H9 (cell line): Measurements from ENCODE around the gene TFRC. TPM values are rescaled to one million over a fixed set of nuclear protein-coding genes. Genes with fewer than 3 reads are reported as not detected.

Source experiments
- DNase-seq: peaks from one replicate; pipeline ENCODE4 v3.0.0-alpha.2; 2017
- H2AFZ ChIP-seq: one replicate; pipeline ENCODE4 v1.6.1; 2013; ENCODE audit warnings: mild to moderate bottlenecking, low read length, control low read depth, moderate library complexity
- H2AK5ac ChIP-seq: 2 replicates; pipeline ENCODE4 v1.6.1; 2013; ENCODE audit warnings: low read length, control low read depth, mixed read lengths; ENCODE audit not compliant: insufficient read length
- H2BK120ac ChIP-seq: one replicate; pipeline ENCODE4 v1.6.1; 2013; ENCODE audit warnings: low read depth, mild to moderate bottlenecking, low read length, control low read depth, inconsistent platforms; ENCODE audit not compliant: poor library complexity, severe bottlenecking
- H2BK12ac ChIP-seq: 2 replicates; pipeline ENCODE4 v1.6.1; 2013; ENCODE audit warnings: low read length, control low read depth, mixed read lengths, low read depth; ENCODE audit not compliant: insufficient read length
- H2BK15ac ChIP-seq: 2 replicates; pipeline ENCODE4 v1.6.1; 2013; ENCODE audit warnings: low read depth, low read length, control low read depth
- H2BK20ac ChIP-seq: one replicate; pipeline ENCODE4 v1.6.1; 2013; ENCODE audit warnings: low read depth, mild to moderate bottlenecking, low read length, control low read depth, inconsistent platforms; ENCODE audit not compliant: poor library complexity, severe bottlenecking
- H2BK5ac ChIP-seq: 2 replicates; pipeline ENCODE4 v1.6.1; 2013; ENCODE audit warnings: low read length, control low read depth, mixed read lengths; ENCODE audit not compliant: insufficient read length
- H3K14ac ChIP-seq: 2 replicates; pipeline ENCODE4 v1.6.1; 2013; ENCODE audit warnings: low read length, control low read depth; ENCODE audit not compliant: insufficient read depth
- H3K18ac ChIP-seq: 2 replicates; pipeline ENCODE4 v1.6.1; 2013; ENCODE audit warnings: low read depth, mild to moderate bottlenecking, mixed read lengths, low read length, control low read depth; ENCODE audit not compliant: insufficient read length
- H3K23ac ChIP-seq: 2 replicates; pipeline ENCODE4 v1.6.1; 2013; ENCODE audit warnings: low read length, control low read depth, mixed read lengths, low read depth; ENCODE audit not compliant: insufficient read length
- H3K23me2 ChIP-seq: 2 replicates; pipeline ENCODE4 v1.6.1; 2013; ENCODE audit warnings: low read depth, mild to moderate bottlenecking, mixed read lengths, low read length, control low read depth; ENCODE audit not compliant: insufficient read length, poor library complexity, severe bottlenecking
- H3K27ac ChIP-seq: 2 replicates; pipeline ENCODE4 v1.5.1; 2013; ENCODE audit warnings: low read length, control low read depth, mixed read lengths, low read depth; ENCODE audit not compliant: insufficient read length
- H3K27me3 ChIP-seq: 2 replicates; pipeline ENCODE4 v1.6.1; 2013; ENCODE audit warnings: low read length, control low read depth, inconsistent platforms; ENCODE audit not compliant: insufficient read depth
- H3K4ac ChIP-seq: 2 replicates; pipeline ENCODE4 v1.6.1; 2013; ENCODE audit warnings: low read depth, mild to moderate bottlenecking, control low read depth, inconsistent platforms, low read length, moderate library complexity
- H3K4me1 ChIP-seq: 2 replicates; pipeline ENCODE4 v1.6.1; 2013; ENCODE audit warnings: low read length, control low read depth, inconsistent platforms; ENCODE audit not compliant: insufficient read depth
- H3K4me2 ChIP-seq: 2 replicates; pipeline ENCODE4 v1.6.1; 2013; ENCODE audit warnings: low read length, control low read depth, mixed read lengths; ENCODE audit not compliant: insufficient read length, insufficient read depth
- H3K56ac ChIP-seq: 2 replicates; pipeline ENCODE4 v1.6.1; 2013; ENCODE audit warnings: low read depth, mild to moderate bottlenecking, mixed read lengths, low read length, control low read depth; ENCODE audit not compliant: insufficient read length
- H3K79me1 ChIP-seq: 2 replicates; pipeline ENCODE4 v1.6.1; 2013; ENCODE audit warnings: low read depth, mild to moderate bottlenecking, moderate library complexity, low read length, control low read depth, inconsistent platforms; ENCODE audit not compliant: insufficient read depth, poor library complexity, severe bottlenecking
- H3K79me2 ChIP-seq: 2 replicates; pipeline ENCODE4 v1.6.1; 2013; ENCODE audit warnings: low read length, control low read depth, inconsistent platforms; ENCODE audit not compliant: insufficient read depth
- H3K9ac ChIP-seq: 2 replicates; pipeline ENCODE4 v1.6.1; 2013; ENCODE audit warnings: low read length, control low read depth, mixed read lengths; ENCODE audit not compliant: insufficient read length; ENCODE audit errors: extremely low read depth
- H3K9me3 ChIP-seq: one replicate; pipeline ENCODE4 v1.6.1; 2013; ENCODE audit warnings: low read depth, low read length, inconsistent platforms; ENCODE audit not compliant: control insufficient read depth
- H3T11ph ChIP-seq: one replicate; pipeline ENCODE4 v1.6.1; 2013; ENCODE audit warnings: mild to moderate bottlenecking, low read length, control low read depth, inconsistent platforms
- H4K20me1 ChIP-seq: one replicate; pipeline ENCODE4 v1.6.1; 2013; ENCODE audit not compliant: control insufficient read depth, insufficient read length, insufficient read depth
- H4K5ac ChIP-seq: 2 replicates; pipeline ENCODE4 v1.6.1; 2013; ENCODE audit warnings: low read depth, mild to moderate bottlenecking, mixed read lengths, low read length, control low read depth; ENCODE audit not compliant: insufficient read length
- H4K8ac ChIP-seq: replicated peaks from 2 replicates; pipeline ENCODE4 v1.6.1; 2013; ENCODE audit warnings: low read length, control low read depth, mixed read lengths, low read depth; ENCODE audit not compliant: insufficient read length
- H4K91ac ChIP-seq: 2 replicates; pipeline ENCODE4 v1.6.1; 2013; ENCODE audit warnings: low read depth, mild to moderate bottlenecking, moderate library complexity, mixed read lengths, low read length, control low read depth; ENCODE audit not compliant: insufficient read length
- H3K27ac Mint-ChIP-seq, 3 experiments: 2 replicates in 2 of 3; 3 replicates in 1 of 3; pipeline ENCODE4 v1.8.0; 2020 to 2021; ENCODE audit warnings: mixed read lengths in 3 of 3, mild to moderate bottlenecking in 1 of 3, moderate library complexity in 1 of 3
- H3K27me3 Mint-ChIP-seq: 2 replicates; pipeline ENCODE4 v1.8.0; 2021; ENCODE audit warnings: low read depth, mild to moderate bottlenecking, moderate library complexity, mixed read lengths
- H3K36me3 Mint-ChIP-seq, 3 experiments: 2 replicates in 2 of 3; 3 replicates in 1 of 3; pipeline ENCODE4 v1.8.0; 2020 to 2021; ENCODE audit warnings: low read depth in 3 of 3, mixed read lengths in 3 of 3; ENCODE audit not compliant: insufficient read depth in 1 of 3
- H3K4me1 Mint-ChIP-seq, 2 experiments: 2 replicates each; pipeline ENCODE4 v1.8.0; 2020; ENCODE audit warnings: mixed read lengths in 2 of 2
- H3K4me3 Mint-ChIP-seq, 2 experiments: 2 replicates in 1 of 2; 3 replicates in 1 of 2; pipeline ENCODE4 v1.8.0; 2020 to 2021; ENCODE audit warnings: mild to moderate bottlenecking in 2 of 2, mixed read lengths in 2 of 2, moderate library complexity in 1 of 2
- H3K9me3 Mint-ChIP-seq, 2 experiments: 2 replicates in 1 of 2; 3 replicates in 1 of 2; pipeline ENCODE4 v1.8.0; 2020; ENCODE audit warnings: mild to moderate bottlenecking in 2 of 2, mixed read lengths in 2 of 2, moderate library complexity in 1 of 2
- CTCF ChIP-seq: fragments of 200-600 bp; sonication (generic); conservative IDR thresholded peaks from 3 replicates; pipeline ENCODE4 v1.8.0; 2021; ENCODE audit warnings: antibody characterized with exemption, mild to moderate bottlenecking
- WGBS: extraction: QIAGEN DNeasy Blood & Tissue Kit; methylation state at CpG from one replicate; pipeline ENCODE4 v1.1.7; 2013; ENCODE audit warnings: missing lambda C conversion rate, low lambda C conversion rate, mixed read lengths; ENCODE audit not compliant: insufficient read length; ENCODE audit errors: extremely low coverage; 5-methylcytosine and 5-hydroxymethylcytosine counted together
- total RNA-seq: library from RNA; stranded (reverse); gene quantifications from 2 replicates; pipeline ENCODE4 v1.2.1, GENCODE V29; 2021

TFRC gene
- total RNA-seq, 1 experiment from 2014 or later = 135 TPM

- DNase-seq = no peak
- Histone ChIP-seq H3K56ac (no peak overlapping the region), H2BK20ac (no peak overlapping the region), H2BK5ac (no peak overlapping the region), H3K9me3 (no peaks in the 10 kb centered on the region), H3K27me3 (no peaks in the 10 kb centered on the region), H3K27ac (no peak overlapping the region), H4K20me1 (no peaks in the 10 kb centered on the region), H4K5ac (no peak overlapping the region), H2BK120ac (no peak overlapping the region), H3K4ac (no peak overlapping the region), H3K79me2 (no peaks in the 10 kb centered on the region), H2BK15ac (no peak overlapping the region), H3K79me1 (no peaks in the 10 kb centered on the region), H3T11ph (no peak overlapping the region), H3K4me2 (no peak overlapping the region), H3K23me2 (no peaks in the 10 kb centered on the region), H3K14ac (no peak overlapping the region), H3K9ac (no peak overlapping the region), H2BK12ac (no peak overlapping the region), H4K91ac (no peak overlapping the region), H3K4me1 (peaks cover 5% of the 10 kb centered on the region), H3K23ac (no peak overlapping the region), H2AK5ac (no peak overlapping the region), H4K8ac (no peak overlapping the region), H2AFZ (no peak overlapping the region), H3K18ac (no peak overlapping the region)
- H3K36me3 Mint-ChIP-seq = peaks cover 68 to 97% (median 94%) of the 10 kb centered on the region in 3 experiments; a peak in 6 of 7 replicates
- WGBS = no CpG with 5 or more reads among the region's 1 CpG
- peaks cover 26 to 33% of the 10 kb centered on the region in 2 experiments for H3K4me1 Mint-ChIP-seq
- TF ChIP-seq CTCF = no peak
- peak overlapping the region in 1 of 3 experiments; percentile 49; a peak in 2 of 7 replicates for H3K27ac Mint-ChIP-seq
- no peaks in the 10 kb centered on the region for H3K9me3 Mint-ChIP-seq
- no peaks in the 10 kb centered on the region for H3K27me3 Mint-ChIP-seq
- no peak overlapping the region for H3K4me3 Mint-ChIP-seq
Observed at GRCh38 chr3:196060834-196061233, 21.1 kb downstream of the TFRC start.
